GM19238 (cell line): Measurements from ENCODE around the gene DGCR8.
A peak's percentile ranks its signal among the peaks of the same experiment; 100 is the strongest.
"Not testable (repeated sequence)": the region's sequence is repeated elsewhere in the genome, so short reads cannot be mapped to it uniquely, and the experiment has no call there.

Source experiments
- DNase-seq: peaks from one replicate; pipeline ENCODE4 v3.0.0; 2011; ENCODE audit warnings: low spot score; ENCODE audit not compliant: insufficient read length

The DGCR8 gene

DNA sequence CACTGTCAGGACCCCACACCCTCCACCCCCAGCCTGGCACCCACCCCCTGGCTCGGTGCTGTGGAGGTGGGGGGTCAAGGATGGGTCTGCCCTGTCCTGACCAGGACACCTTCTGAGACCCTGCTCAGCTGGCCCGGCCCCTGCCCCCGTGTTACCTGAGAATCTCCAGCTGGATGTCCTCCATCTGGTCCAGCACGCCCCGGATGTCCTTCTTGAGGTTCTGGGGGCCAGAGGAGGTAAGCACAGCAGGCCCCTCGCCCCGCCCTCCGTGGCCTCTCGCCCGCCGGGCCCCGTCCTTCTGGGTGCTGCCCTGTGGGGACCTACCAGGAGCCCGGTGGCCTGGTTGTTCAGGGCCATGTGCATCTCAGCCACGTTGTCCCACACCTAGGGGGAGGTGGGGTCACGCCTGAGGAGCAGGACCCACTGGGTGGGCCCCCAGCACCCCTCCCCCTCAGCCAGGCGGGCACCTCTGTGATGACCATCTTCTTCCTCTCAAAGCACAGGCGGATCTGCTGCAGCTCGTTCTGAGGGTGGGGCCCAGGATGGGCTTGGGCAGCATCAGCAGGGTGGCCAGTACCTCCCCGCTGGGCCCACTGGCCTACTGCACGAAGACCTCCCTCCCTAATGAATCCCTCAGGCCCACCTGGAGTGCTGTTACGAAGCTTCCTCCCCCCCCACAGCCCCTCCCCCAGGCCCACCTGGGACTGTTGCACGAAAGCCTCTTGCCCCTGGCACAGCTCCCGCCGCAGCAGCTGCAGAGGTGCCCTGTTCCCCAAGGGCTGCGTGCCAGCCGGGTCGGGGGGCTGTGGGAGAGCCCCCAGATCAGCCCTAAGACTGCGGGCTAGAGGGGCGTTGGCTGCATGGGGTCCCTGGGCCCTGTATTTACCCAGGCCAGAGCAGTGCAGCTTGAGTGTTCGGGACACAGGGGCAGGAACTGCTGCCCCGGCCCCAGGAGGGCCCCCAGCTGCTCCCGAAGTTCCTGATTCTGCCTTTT, 69.5 kb downstream of the DGCR8 start:
- no peak for DNase-seq

DNA sequence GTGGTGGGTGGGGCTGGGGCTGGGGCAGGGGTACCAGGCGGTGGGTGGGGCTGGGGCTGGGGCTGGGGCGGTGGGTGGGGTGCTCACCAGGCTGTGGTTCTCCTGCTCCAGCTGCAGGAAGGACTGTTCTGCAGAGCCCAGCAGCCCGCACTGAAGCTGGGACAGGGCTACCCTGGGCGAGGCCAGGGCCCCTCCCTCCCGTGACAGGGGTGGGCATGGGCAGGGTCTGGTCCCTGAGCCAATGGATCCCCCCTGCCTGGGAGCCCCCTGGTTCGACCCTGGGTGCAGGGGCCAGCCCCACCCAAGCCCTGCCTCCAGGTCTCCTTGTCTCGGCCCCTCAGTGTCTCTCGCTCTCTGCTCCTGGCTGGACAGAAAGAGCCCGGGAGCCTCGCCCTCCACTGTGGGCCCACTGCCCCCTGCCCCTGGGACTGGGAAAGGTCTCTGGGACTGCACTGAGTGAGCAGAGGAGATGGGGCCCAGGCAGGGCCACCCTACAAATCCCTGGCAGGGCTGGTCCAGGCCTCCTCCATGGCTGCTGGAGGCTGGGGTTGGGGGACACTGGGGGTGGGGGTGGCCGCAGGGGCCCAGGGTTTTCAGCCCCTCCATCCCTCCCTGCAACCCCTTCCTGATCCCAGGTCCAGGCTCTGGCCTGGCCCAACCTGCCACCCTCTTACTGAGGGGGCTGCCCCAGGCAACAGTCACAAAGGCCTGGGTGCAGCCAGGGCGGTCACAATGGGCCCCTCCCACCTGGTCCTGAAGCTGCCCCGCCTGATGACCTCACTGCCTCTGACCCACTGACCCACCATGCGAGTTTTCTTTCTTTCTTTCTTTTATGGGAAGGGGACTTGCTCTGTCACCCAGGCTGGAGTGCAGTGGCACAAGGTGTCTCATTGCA, 70.6 kb downstream of the DGCR8 start, which contains the start of gene CCDC188:
TSS of gene CCDC188 (minus strand) at position 675 of the 895 bp plus-strand sequence. CDS start at position 606, 69 bp downstream.
- DNase-seq: no peak

DNA sequence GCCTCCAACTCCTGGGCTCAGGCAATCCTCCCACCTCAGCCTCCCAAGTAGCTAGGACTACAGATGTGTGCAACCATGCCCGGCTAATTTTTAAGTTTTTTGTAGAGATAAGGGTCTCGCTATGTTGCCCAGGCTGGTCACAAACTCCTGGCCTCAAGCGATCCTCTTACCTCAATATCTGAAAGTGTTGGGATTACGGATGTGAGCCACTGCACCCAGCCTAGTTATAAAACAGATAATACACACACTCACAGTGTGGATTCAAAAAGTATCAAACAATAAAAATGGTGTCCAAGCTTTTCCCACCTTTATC, 71.2 kb downstream of the DGCR8 start:
- DNase-seq: no peak

DNA sequence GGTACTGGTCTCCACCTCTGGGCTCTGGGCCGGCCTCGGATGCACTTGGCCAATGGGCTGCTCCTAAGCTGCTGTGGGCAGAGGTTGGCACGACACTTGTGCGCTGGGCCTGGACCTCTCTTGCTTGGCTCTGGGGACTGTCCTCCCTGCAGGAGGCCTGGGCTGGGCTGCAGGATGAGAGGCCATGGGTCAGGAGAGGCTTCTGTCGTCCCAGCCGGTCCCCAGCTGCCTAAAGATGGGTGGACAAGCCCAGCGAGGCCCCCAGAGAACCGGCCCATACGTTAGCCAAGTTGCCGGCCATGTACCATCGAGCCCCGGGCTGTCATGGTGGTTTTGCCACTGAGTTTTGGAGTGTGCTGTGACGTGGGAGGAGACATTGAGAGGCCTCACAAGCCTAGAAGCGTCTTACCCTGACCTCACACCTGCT, 72.4 kb downstream of the DGCR8 start:
- no peak for DNase-seq

DNA sequence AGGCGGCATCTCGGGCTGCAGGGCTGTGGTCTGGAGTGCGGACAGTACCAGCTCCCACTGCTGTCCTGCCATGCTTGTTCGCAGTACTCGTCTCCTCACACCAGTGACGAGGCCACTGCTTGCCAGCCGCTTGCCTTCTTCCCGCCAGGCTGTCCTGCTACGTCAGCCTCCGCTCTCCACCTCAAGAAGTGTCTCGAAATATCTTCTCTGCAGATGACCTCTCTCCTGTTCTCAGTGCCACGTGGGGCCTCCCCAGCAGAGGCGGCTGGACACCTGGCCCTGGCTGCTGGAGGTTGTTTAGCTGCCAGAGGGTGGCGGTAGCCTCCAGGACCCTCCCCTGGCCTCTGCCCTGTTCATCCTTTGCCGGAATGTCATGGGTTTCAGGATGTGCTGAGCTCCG, 73.9 kb downstream of the DGCR8 start:
- no peak for DNase-seq

DNA sequence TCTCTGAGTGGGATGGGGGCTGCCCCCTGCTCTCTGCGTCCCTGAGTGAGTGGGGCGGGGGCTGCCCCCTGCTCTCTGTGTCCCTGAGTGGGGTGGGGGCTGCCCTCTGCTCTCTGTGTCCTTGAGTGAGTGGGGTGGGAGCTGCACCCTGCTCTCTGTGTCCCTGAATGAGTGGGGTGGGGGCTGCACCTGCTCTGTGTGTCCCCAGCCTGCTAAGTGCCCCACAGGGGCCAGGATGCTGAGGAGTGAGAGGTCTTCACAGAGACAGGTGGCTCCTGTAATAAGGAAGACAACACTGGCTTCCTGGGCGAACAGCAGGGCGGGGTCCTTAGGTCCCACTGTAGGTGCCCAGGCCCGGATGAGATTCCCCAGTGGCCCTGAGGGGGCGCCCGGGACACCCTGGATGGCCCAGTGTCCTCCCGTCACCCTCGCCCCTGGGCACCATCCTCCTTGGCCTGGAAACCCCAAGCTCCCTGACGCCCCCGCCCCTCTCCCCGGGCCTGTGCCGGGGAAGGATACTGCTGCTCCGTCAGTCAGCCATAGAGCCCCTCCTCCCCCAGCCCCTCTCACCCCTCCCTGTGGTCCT, 74.7 kb downstream of the DGCR8 start:
- DNase-seq: no peak

DNA sequence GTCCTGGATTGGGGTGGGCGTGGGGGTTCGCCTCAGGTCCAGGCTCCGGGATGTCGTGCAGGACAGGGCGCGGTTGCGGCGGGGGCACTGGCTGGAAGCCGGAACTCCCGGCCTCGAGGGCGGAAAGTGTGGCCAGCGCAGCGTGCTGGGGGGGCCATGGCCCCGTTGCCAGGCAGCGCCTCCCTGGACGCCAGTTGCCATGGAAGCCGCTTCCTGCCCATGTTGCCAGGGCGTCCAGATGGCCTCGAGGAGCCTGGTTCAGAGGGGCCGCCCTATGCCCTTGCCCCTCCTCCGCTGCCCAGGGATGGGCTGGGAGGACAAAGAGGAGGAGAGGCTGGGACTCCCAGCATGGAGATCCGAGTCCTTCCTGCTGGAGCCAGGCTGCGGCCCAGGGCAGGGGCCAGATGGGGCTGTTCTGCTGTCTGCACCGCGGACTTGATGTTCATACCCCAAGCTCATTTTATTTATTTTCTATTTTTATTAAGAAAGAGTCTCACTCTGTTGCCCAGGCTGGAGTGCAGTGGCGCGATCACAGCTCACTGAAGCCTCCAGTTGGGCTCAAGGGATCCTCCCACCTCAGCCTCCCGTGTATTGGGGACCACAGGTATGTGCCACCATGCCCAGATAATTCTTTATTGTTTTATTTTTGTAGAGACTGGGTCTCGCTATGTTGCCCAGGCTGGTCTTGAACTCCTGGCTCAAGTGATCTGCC, 75.4 kb downstream of the DGCR8 start:
- DNase-seq: no peak

DNA sequence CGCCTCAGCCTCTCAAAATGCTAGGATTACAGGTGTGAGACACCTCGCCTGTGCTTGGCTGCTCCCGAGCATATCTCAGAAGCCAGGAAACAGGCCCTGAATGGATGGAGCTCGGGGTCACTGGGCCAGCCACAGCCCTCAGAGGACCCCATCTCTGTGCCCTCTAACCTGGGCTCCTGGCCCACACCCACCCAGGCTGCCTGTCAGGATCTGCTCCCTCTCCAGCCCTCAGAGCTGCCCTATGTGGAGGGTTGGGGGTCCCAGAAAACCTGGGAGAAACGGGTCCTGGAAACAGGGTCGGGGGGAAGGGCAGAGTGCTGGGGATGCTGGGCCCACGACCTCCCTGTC, 76.0 kb downstream of the DGCR8 start:
- no peak for DNase-seq

DNA sequence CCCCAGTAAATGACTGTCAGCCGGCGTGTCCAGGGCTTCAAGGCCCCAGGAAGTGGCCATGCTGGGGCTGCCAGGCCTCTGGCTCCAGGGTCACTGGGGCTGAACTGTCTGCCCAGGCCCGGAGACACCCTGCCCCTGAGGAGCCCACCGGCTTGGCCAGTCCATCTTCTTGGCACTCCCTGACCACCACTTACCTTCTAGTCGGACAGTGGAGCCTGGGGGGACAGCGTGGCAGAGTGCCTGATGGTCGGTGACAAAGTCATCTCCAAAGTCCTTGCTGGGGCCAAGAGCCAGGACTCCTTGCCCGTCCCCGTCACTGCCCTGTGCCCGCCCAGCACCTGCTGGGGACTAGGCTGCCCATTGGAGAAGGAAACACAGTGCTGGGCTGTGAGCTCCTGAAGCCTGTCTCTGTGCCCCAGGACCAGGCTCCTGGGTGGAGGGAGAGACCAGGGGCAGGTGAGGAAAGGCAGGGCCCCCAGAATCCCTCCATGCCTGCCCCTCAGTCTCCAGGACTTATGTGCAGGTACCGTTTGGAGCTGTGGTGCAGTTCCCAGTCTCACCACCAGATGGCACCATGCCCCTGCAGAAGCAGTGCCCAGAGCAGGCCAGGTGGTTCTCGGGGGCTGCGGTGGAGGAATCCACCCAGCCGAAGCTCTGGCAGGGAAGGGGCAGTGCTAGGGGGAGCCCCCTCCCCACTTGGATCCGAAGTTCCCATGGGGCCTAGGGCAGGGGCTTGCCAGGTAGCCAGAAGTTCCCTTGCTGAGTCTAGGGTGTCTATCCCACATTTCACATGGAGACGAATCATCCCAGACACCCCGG, 76.8 kb downstream of the DGCR8 start:
- peak; percentile 97 for DNase-seq

DNA sequence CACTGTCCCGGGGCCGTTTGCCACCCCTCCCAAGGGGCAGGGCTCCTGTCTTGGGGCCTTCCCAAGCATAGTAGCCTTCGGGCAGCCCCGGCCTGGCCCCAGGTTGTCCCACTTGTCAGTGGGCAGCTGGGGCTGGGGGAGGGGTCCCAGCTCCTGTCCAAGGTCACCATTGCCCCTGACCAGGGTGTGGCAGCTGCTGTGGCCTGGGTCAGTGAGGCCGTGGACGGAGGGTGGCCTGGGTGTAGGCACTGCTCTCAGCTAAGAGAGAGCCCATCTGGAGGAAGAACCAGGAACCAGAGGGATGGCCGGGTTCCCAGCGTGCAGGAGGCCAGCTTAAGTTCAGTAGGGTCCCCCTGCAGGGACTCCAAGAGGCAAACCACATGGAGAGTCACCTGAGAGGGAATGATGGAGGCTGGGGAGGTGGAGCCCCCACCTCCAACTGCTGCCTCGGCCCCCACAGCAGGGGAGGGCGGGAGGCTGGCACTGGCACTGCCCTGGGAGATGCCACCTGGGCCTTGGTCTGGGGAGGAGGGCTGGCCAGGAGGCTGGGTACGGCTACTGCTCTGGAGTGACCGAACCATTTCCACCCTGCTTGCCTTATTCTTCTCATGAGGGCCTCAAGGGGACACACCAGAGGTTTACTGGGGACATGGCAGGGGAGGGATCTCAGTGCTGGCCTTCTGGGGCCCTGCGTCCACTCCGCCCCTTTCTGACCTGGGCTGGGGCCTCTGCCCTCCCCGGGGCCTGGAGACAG, 77.6 kb downstream of the DGCR8 start:
- no peak for DNase-seq

DNA sequence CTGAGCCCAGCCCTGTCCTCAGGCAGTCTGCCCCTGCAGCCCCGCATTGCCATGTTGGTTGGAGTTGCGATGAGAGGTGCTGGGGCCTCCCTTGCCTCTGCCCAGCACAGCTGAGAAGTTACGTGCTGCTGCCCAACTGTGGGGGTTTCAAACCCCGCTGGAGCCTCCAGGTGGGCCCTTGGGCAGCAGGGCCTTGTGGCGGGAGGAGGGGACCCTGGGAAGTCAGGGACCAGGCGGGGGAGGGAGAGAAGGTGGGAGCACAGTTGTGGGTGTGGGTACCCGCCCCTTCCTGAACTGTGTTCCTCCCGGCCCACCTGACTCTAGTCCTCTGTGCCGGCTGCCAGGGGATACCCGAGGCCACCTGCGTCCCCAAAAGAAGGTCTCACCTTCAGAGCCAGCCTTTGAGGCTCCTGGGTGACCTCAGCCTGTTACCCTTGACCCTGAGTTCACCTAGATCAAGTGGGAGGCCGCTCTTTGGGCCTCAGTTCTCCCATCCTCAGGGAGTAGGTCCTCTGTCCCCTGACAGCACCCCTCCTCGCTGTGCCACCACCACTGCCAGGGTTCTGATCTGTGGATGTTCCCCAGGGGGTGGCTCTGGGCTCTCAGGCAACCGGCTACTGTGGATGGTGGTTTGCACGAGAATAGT, 78.5 kb downstream of the DGCR8 start:
- DNase-seq: no peak

DNA sequence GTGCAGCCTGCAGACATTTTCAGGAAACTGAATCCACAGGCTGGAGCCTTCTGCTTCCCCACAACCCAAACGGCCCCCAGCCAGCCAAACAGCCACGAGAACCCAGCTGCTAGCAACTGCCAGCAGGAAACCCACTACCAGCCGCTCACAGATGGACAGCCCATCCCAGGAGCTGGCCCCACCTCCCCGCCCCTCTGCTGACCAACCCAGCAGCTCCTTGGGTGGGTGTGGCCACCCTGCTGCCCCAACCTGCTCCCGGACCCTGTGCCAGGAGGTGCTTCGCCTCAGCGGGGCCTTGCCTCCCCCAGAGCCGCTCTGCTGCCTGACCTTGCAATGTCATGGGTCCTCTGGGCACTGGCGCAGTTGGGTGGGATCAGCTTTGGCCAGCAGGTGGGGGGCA, 79.0 kb downstream of the DGCR8 start:
- no peak for DNase-seq

DNA sequence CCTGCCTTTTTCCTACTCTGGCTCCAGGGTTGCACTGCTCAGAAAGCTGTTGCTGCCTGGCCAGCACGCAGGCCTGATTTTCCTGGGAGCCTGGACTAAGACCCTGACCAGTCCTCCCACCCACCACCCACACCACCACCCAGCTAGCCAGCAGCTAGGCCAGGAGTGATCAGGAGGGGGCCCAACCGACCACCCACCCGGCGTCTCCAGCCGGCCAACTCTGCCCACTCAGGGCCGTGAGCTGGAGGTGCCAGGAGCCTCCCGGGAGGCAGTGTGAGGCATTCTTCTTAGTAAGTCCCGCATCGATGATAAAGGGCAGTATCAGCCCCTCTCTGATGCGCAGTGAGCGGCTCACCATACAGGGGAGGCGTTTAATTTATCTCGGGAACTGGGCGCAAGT, 79.5 kb downstream of the DGCR8 start:
- DNase-seq: not testable (repeated sequence)

DNA sequence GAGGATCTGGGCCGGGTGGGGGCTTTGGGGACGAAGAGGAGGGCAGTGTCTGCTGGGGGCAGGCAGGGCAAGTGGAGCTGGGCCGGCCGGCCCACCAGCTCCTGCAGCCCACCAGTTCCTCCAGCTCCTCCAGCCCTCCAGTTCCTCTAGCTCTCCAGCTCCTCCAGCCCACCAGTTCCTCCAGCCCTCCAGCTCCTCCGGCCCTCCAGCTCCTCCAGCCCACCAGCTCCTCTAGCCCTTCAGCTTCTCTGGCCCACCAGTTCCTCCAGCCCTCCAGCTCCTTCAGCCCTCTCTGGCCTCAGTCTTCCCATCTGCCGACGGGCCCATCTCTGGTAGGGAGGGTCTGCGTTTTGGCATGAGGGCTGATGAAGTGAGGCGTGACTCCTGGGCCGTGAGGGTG, 80.0 kb downstream of the DGCR8 start:
- DNase-seq: no peak
